ENCODE data around the gene AKAIN1. TPM values are rescaled to one million over a fixed set of nuclear protein-coding genes. Genes with fewer than 3 reads are reported as not detected.

The AKAIN1 gene
- polyA plus RNA-seq, 1 donor from 2014 or later: not detected

DNA sequence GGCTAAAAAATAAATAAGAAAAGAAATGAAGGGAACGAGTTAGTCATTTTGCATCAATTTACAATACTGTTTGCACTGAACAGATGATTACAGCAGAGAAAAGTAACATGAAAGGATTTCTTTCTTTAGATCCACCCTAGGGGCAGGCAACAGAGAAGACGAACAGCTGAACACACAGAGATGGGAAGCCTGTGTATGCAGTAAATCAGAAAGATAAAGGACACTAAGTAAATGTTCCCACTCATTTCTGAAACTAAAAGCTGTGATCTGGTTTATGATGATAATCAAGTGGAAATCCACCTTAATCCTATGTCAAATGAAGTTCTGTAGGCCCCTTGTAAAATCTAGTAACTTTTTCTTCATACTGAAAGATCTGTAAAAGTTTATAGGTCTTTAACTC lies 54.2 kb downstream of the AKAIN1 start:
- Histone ChIP-seq H3K9me2 (ENCODE audit: insufficient read depth, low read length) (no peaks in the 10 kb centered on the region), H3K4me3 (ENCODE audit: low read length) (no peak overlapping the region), H3K27me3 (ENCODE audit: insufficient read depth, low read depth, low read length) (no peaks in the 10 kb centered on the region), H3K9me3 (ENCODE audit: low read length) (no peaks in the 10 kb centered on the region), H2AFZ (ENCODE audit: low read depth, low read length) (no peak overlapping the region), H3K27ac (ENCODE audit: low read length) (no peak overlapping the region), H3K36me3 (ENCODE audit: insufficient read depth, low read length) (no peaks in the 10 kb centered on the region), H4K20me1 (ENCODE audit: insufficient read depth) (no peaks in the 10 kb centered on the region), H3K9ac (ENCODE audit: low read length) (no peak overlapping the region), H3K79me2 (replicated peaks; ENCODE audit: insufficient read depth, low read length) (no peaks in the 10 kb centered on the region), H3F3A (ENCODE audit: insufficient read depth, low read length, poor library complexity, severe bottlenecking) (no peaks in the 10 kb centered on the region), H3K4me2 (ENCODE audit: low read length) (no peak overlapping the region)
- TF ChIP-seq MXI1 (conservative IDR thresholded peaks at IDR 0.05; ENCODE audit: poor library complexity, severe bottlenecking): no peak
- TF ChIP-seq, protein P1, sequence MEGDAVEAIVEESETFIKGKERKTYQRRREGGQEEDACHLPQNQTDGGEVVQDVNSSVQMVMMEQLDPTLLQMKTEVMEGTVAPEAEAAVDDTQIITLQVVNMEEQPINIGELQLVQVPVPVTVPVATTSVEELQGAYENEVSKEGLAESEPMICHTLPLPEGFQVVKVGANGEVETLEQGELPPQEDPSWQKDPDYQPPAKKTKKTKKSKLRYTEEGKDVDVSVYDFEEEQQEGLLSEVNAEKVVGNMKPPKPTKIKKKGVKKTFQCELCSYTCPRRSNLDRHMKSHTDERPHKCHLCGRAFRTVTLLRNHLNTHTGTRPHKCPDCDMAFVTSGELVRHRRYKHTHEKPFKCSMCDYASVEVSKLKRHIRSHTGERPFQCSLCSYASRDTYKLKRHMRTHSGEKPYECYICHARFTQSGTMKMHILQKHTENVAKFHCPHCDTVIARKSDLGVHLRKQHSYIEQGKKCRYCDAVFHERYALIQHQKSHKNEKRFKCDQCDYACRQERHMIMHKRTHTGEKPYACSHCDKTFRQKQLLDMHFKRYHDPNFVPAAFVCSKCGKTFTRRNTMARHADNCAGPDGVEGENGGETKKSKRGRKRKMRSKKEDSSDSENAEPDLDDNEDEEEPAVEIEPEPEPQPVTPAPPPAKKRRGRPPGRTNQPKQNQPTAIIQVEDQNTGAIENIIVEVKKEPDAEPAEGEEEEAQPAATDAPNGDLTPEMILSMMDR (IDR thresholded peaks at IDR 0.05; ENCODE audit: poor library complexity, severe bottlenecking): no peak
- no peak for TF ChIP-seq POLR2AphosphoS5 (IDR thresholded peaks at IDR 0.05)
- TF ChIP-seq SMC3 (conservative IDR thresholded peaks at IDR 0.05; ENCODE audit: poor library complexity): no peak
- TF ChIP-seq EP300 (conservative IDR thresholded peaks at IDR 0.05; ENCODE audit: poor library complexity, severe bottlenecking): no peak
- no peak for TF ChIP-seq TAF1 (IDR thresholded peaks at IDR 0.05; ENCODE audit: low read depth)
- TF ChIP-seq RAD21 (conservative IDR thresholded peaks at IDR 0.05): no peak
- TF ChIP-seq, protein P2, sequence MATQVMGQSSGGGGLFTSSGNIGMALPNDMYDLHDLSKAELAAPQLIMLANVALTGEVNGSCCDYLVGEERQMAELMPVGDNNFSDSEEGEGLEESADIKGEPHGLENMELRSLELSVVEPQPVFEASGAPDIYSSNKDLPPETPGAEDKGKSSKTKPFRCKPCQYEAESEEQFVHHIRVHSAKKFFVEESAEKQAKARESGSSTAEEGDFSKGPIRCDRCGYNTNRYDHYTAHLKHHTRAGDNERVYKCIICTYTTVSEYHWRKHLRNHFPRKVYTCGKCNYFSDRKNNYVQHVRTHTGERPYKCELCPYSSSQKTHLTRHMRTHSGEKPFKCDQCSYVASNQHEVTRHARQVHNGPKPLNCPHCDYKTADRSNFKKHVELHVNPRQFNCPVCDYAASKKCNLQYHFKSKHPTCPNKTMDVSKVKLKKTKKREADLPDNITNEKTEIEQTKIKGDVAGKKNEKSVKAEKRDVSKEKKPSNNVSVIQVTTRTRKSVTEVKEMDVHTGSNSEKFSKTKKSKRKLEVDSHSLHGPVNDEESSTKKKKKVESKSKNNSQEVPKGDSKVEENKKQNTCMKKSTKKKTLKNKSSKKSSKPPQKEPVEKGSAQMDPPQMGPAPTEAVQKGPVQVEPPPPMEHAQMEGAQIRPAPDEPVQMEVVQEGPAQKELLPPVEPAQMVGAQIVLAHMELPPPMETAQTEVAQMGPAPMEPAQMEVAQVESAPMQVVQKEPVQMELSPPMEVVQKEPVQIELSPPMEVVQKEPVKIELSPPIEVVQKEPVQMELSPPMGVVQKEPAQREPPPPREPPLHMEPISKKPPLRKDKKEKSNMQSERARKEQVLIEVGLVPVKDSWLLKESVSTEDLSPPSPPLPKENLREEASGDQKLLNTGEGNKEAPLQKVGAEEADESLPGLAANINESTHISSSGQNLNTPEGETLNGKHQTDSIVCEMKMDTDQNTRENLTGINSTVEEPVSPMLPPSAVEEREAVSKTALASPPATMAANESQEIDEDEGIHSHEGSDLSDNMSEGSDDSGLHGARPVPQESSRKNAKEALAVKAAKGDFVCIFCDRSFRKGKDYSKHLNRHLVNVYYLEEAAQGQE (IDR thresholded peaks at IDR 0.05; ENCODE audit: borderline replicate concordance): no peak
- no peak for TF ChIP-seq EZH2 (IDR thresholded peaks at IDR 0.05; ENCODE audit: borderline replicate concordance, insufficient read depth, low read length, poor library complexity, severe bottlenecking)

DNA sequence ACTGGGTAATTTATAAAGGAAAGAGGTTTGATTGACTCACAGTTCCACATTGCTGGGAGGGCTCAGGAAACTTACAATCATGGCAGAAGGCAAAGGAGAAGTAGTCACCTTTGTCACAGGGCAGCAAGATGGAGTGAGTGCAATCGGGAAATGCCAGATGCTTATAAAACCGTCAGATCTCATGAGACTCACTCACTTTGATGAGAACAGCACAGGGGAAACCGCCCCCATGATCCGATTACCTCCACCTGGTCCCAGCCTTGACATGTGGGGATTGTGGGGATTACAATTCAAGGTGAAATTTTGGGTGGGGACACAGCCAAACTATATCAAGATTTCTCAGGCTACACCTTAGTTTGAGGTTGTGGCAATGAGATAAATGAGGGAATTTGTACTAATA lies 54.9 kb downstream of the AKAIN1 start:
- no peak overlapping the region for H3K4me2 ChIP-seq (ENCODE audit: low read length)
- H3F3A ChIP-seq (ENCODE audit: insufficient read depth, low read length, poor library complexity, severe bottlenecking): no peaks in the 10 kb centered on the region
- no peaks in the 10 kb centered on the region for H3K9me2 ChIP-seq (ENCODE audit: insufficient read depth, low read length)
- TF ChIP-seq, protein P2 (IDR thresholded peaks at IDR 0.05; ENCODE audit: borderline replicate concordance): no peak
- TF ChIP-seq EP300 (conservative IDR thresholded peaks at IDR 0.05; ENCODE audit: poor library complexity, severe bottlenecking) (no peak), POLR2AphosphoS5 (IDR thresholded peaks at IDR 0.05) (no peak), EZH2 (IDR thresholded peaks at IDR 0.05; ENCODE audit: borderline replicate concordance, insufficient read depth, low read length, poor library complexity, severe bottlenecking) (no peak), RAD21 (conservative IDR thresholded peaks at IDR 0.05) (no peak), MXI1 (conservative IDR thresholded peaks at IDR 0.05; ENCODE audit: poor library complexity, severe bottlenecking) (no peak), SMC3 (conservative IDR thresholded peaks at IDR 0.05; ENCODE audit: poor library complexity) (no peak), TAF1 (IDR thresholded peaks at IDR 0.05; ENCODE audit: low read depth) (no peak)
- TF ChIP-seq, protein P1 (IDR thresholded peaks at IDR 0.05; ENCODE audit: poor library complexity, severe bottlenecking): no peak
- no peaks in the 10 kb centered on the region for H3K79me2 ChIP-seq (replicated peaks; ENCODE audit: insufficient read depth, low read length)
- H3K9ac ChIP-seq (ENCODE audit: low read length): no peak overlapping the region
- H2AFZ ChIP-seq (ENCODE audit: low read depth, low read length): no peak overlapping the region
- no peaks in the 10 kb centered on the region for H4K20me1 ChIP-seq (ENCODE audit: insufficient read depth)
- no peaks in the 10 kb centered on the region for H3K9me3 ChIP-seq (ENCODE audit: low read length)
- H3K27me3 ChIP-seq (ENCODE audit: insufficient read depth, low read depth, low read length): no peaks in the 10 kb centered on the region
- no peak overlapping the region for H3K4me3 ChIP-seq (ENCODE audit: low read length)
- H3K27ac ChIP-seq (ENCODE audit: low read length): no peak overlapping the region
- no peaks in the 10 kb centered on the region for H3K36me3 ChIP-seq (ENCODE audit: insufficient read depth, low read length)
